Duodenal mucosa (tissue), 2 donors: ENCODE results near the gene TTC38.

Source experiments
- H3K27ac ChIP-seq: one replicate; pipeline ENCODE4 v1.7.0; 2013; ENCODE audit warnings: low read depth, low read length
- H3K27me3 ChIP-seq, 2 donors: one replicate each; pipeline ENCODE4 v1.7.0; 2013; ENCODE audit warnings: low read length in 2 of 2, control low read depth in 1 of 2; ENCODE audit not compliant: insufficient read depth in 2 of 2, control insufficient read depth in 1 of 2
- H3K36me3 ChIP-seq, 2 donors: one replicate each; pipeline ENCODE4 v1.7.0; 2013; ENCODE audit warnings: low read length in 2 of 2, control low read depth in 1 of 2; ENCODE audit not compliant: insufficient read depth in 2 of 2, control insufficient read depth in 1 of 2
- H3K4me1 ChIP-seq, 2 donors: one replicate each; pipeline ENCODE4 v1.7.0; 2013; ENCODE audit warnings: low read length in 2 of 2, control low read depth in 1 of 2; ENCODE audit not compliant: insufficient read depth in 2 of 2, control insufficient read depth in 1 of 2
- H3K4me3 ChIP-seq, 2 donors: one replicate each; pipeline ENCODE4 v1.7.0; 2013; ENCODE audit warnings: low read length in 2 of 2, low read depth in 1 of 2
- H3K9ac ChIP-seq, 2 donors: one replicate each; pipeline ENCODE4 v1.7.0; 2013; ENCODE audit warnings: low read length in 2 of 2, low read depth in 1 of 2
- H3K9me3 ChIP-seq, 2 donors: one replicate each; pipeline ENCODE4 v1.7.0; 2013; ENCODE audit warnings: low read length in 2 of 2, control low read depth in 1 of 2; ENCODE audit not compliant: control insufficient read depth in 1 of 2

Gene TTC38

DNA sequence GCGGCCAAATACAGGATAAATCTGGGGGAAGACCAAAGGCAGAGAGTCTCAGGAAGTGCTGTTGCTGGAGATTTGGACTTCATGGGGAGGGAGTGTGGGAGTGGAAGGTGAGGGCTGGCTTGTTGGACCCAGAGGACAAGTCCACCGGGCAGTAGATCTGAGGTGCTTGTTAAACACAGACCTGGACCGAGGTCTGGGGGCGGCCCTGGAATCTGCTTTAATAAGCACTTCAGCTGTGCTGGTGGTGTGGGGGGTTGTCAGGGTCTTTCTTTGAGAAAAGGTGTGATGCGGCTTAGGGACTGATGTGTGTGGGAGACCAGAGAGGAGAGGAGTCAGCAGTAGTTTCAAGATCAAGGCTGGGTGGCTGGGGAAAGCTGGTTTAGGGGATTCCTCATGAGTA, 72.1 kb downstream of the TTC38 start:
- no peak overlapping the region for H3K4me3 ChIP-seq
- peaks cover 27 to 67% of the 10 kb centered on the region in 2 donors for H3K36me3 ChIP-seq
- H3K4me1 ChIP-seq = peaks cover 7 to 12% of the 10 kb centered on the region in 2 donors
- H3K27ac ChIP-seq = no peak overlapping the region
- H3K9me3 ChIP-seq = no peaks in the 10 kb centered on the region
- no peaks in the 10 kb centered on the region for H3K27me3 ChIP-seq
- H3K9ac ChIP-seq = no peak overlapping the region

DNA sequence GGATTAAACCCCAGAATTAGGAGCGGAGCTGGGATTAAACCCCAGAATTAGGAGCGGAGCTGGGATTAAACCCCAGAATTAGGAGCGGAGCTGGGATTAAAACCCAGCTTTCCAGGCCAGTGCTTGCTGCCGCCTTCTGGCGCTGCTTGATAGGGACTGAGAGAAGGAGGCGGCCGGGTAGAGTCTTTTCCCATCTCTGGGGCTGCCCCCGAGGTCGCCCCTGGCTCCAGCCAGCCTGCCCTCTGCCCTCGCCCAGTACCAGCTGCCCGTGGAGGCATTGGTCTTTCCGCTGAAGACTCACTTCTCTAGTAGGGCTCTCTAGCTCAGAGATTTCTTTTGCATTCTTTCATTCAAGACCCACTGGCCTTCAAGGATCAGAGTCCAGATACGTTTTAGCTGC, 72.9 kb downstream of the TTC38 start:
- no peak overlapping the region for H3K9ac ChIP-seq
- no peak overlapping the region for H3K4me3 ChIP-seq
- peaks cover 30 to 70% of the 10 kb centered on the region in 2 donors for H3K36me3 ChIP-seq

More for the DNA sequence above, 72.9 kb downstream of the TTC38 start:
- Histone ChIP-seq H3K27ac (no peak overlapping the region), H3K4me1 (peaks cover 7 to 12% of the 10 kb centered on the region in 2 donors), H3K9me3 (no peaks in the 10 kb centered on the region), H3K27me3 (no peaks in the 10 kb centered on the region)
